GM19452 (cell line): ENCODE results near the gene DHX9.
A peak's percentile ranks its signal among the peaks of the same experiment; 100 is the strongest.
"Not testable (repeated sequence)": the region's sequence is repeated elsewhere in the genome, so short reads cannot be mapped to it uniquely, and the experiment has no call there.

ENCODE experiments used
- ATAC-seq: cut with Tn5 transposase; IDR thresholded peaks from one replicate; pipeline ENCODE4 v1.9.1; 2021; ENCODE audit not compliant: unreplicated experiment

DHX9 gene

GRCh38 chr1:182888736-182889531, 49.8 kb downstream of the DHX9 start:
- ATAC-seq = no peak

- ATAC-seq = no peak
Measured at GRCh38 chr1:182889997-182890396, 50.9 kb downstream of the DHX9 start.

GRCh38 chr1:182890927-182891610, 51.9 kb downstream of the DHX9 start:
- no peak for ATAC-seq

- no peak for ATAC-seq
Measured at GRCh38 chr1:182897696-182898095, 58.5 kb downstream of the DHX9 start.

GRCh38 chr1:182901946-182902345, 62.8 kb downstream of the DHX9 start:
- not testable (repeated sequence) for ATAC-seq

GRCh38 chr1:182905321-182905720, 66.2 kb downstream of the DHX9 start:
- ATAC-seq = no peak

GRCh38 chr1:182909578-182909977, 70.4 kb downstream of the DHX9 start:
- ATAC-seq = no peak

GRCh38 chr1:182910143-182910542, 71.0 kb downstream of the DHX9 start:
- ATAC-seq = no peak

- no peak for ATAC-seq
Measured at GRCh38 chr1:182913401-182913800, 74.3 kb downstream of the DHX9 start.

- no peak for ATAC-seq
Measured at GRCh38 chr1:182917378-182917777, 78.2 kb downstream of the DHX9 start.

GRCh38 chr1:182925661-182926060, 86.5 kb downstream of the DHX9 start:
- no peak for ATAC-seq

- peak; percentile 76 for ATAC-seq
Measured at GRCh38 chr1:182927693-182928433, 88.7 kb downstream of the DHX9 start.

GRCh38 chr1:182930985-182931384, 91.8 kb downstream of the DHX9 start:
- no peak for ATAC-seq

- ATAC-seq = no peak
Measured at GRCh38 chr1:182935716-182936115, 96.6 kb downstream of the DHX9 start.
